ENCODE data around the gene PDSS2. TPM values are rescaled to one million over a fixed set of nuclear protein-coding genes. Genes with fewer than 3 reads are reported as not detected.

Gene PDSS2
- total and polyA plus RNA-seq, 9 of the 15 experiments (the other 6 are each of a cell fraction or from before 2014, with no cell fraction given), result 5.8 to 21.1 (median 12.0) TPM

Small RNA genes within 50 kb of the gene (small RNA-seq; reads per million reads assigned to genes)
- gene AL591516.1 (not detected), gene RNU6-1299P (not detected)

Other genes with a start within 250 kb of the PDSS2 start
- gene SOBP, start 30.6 kb upstream of the PDSS2 start, total RNA-seq (2014; rRNA removed), result not detected in 2 replicates
- not detected in 2 replicates for gene SOBP, start 30.6 kb upstream of the PDSS2 start, total RNA-seq (2014; rRNA removed; fragmentation: Illumina TruSeq; extraction: Trizol)
- not detected in 2 replicates for gene SOBP, start 30.6 kb upstream of the PDSS2 start, total RNA-seq (2015; rRNA removed; fragmentation: Illumina TruSeq; extraction: Trizol)
- gene SOBP, start 30.6 kb upstream of the PDSS2 start, total RNA-seq (2021), result 0.16 TPM in 1 of 2 replicates, not detected in the other
- not detected in 2 replicates for gene SOBP, start 30.6 kb upstream of the PDSS2 start, polyA plus RNA-seq (2011; rRNA removed)
- not detected in 2 replicates for gene SOBP, start 30.6 kb upstream of the PDSS2 start, polyA plus RNA-seq (2014; fragmentation: Illumina TruSeq; extraction: Trizol)
- not detected for gene SOBP, start 30.6 kb upstream of the PDSS2 start, polyA plus RNA-seq (2014; fragmentation: Nextera tagmentation; extraction: Ambion mirVana)
- gene SOBP, start 30.6 kb upstream of the PDSS2 start, polyA plus RNA-seq (2014; rRNA removed), result not detected in 2 replicates